K562 (cell line): ENCODE results near the gene FLT1. TPM values are rescaled to one million over a fixed set of nuclear protein-coding genes. Genes with fewer than 3 reads are reported as not detected.

Source experiments
- ATAC-seq: fragments of 200-7000 bp; cut with Tn5 transposase; 3 replicates; pipeline ENCODE4 v1.9.1; 2020; ENCODE audit warnings: moderate library complexity
- BruUV-seq: library from RNA; stranded (reverse); fragments of 400-500 nt; replicated peaks from 2 replicates; lab custom pipeline; 2021; lab: Mats Ljungman, UMichigan
- CTCF ChIA-PET: fragments of 300-600 bp; formaldehyde crosslinking; extraction: SDS; loops from one replicate; lab custom pipeline; 2021; ENCODE audit warnings: low intra/inter-chr PET ratio; lab: Yijun Ruan, JAX
- POLR2A ChIA-PET: fragments of 300-600, 350-650 bp; sonication (Branson Sonifier 250); formaldehyde crosslinking; extraction: SDS; loops from one replicate; lab custom pipeline; 2021; ENCODE audit warnings: antibody characterized with exemption, inconsistent platforms; lab: Yijun Ruan, JAX
- DNase-seq, 4 experiments: peaks; one replicate each; pipeline versions ENCODE4 v3.0.0 to v3.0.0-alpha.2; 2011 to 2018; ENCODE audit warnings: low spot score in 3 of 4, mixed read lengths in 3 of 4; ENCODE audit errors: extremely low read depth in 1 of 4
- FAIRE-seq: peaks from 2 replicates; lab custom pipeline; 2011; peaks lifted over from hg19 to GRCh38; lab: Jason Lieb, UNC
- H2AFZ ChIP-seq: 2 replicates; pipeline ENCODE4 v1.6.0; 2011; ENCODE audit warnings: low read depth, low read length, control low read depth, inconsistent platforms
- H3K27ac ChIP-seq: fragments of 200-600 bp; 3 replicates; pipeline ENCODE4 v1.8.0; 2011; ENCODE audit warnings: low read depth, mild to moderate bottlenecking, control low read depth, inconsistent platforms, low read length, moderate library complexity, mixed read lengths; ENCODE audit errors: extremely low read depth
- H3K27me3 ChIP-seq, 2 experiments: fragments of 300-600 bp in 1 of 2; 2 replicates in 1 of 2; 3 replicates in 1 of 2; pipeline versions ENCODE4 v1.6.0 to v1.8.0; 2011; ENCODE audit warnings: inconsistent platforms in 2 of 2, low read length in 2 of 2, mild to moderate bottlenecking in 1 of 2, mixed read lengths in 1 of 2, moderate library complexity in 1 of 2; ENCODE audit not compliant: control insufficient read depth in 2 of 2, insufficient read depth in 2 of 2
- H3K36me3 ChIP-seq: fragments of 300-600 bp; 3 replicates; pipeline ENCODE4 v1.8.0; 2011; ENCODE audit warnings: mild to moderate bottlenecking, low read length, inconsistent platforms; ENCODE audit not compliant: control insufficient read depth, insufficient read depth
- H3K4me1 ChIP-seq, 2 experiments: fragments of 200-600 bp in 1 of 2; replicated peaks in 1 of 2; 2 replicates in 1 of 2; 3 replicates in 1 of 2; pipeline versions ENCODE4 v1.5.1 to v1.8.0; 2011; ENCODE audit warnings: inconsistent platforms in 2 of 2, low read length in 2 of 2, mild to moderate bottlenecking in 1 of 2, mixed read lengths in 1 of 2, moderate library complexity in 1 of 2; ENCODE audit not compliant: control insufficient read depth in 2 of 2, insufficient read depth in 2 of 2
- H3K4me2 ChIP-seq: 2 replicates; pipeline ENCODE4 v1.6.1; 2011; ENCODE audit warnings: low read length, control low read depth, inconsistent platforms, mixed read lengths; ENCODE audit not compliant: insufficient read depth
- H3K4me3 ChIP-seq: fragments of 200-600 bp; sonication (generic), shearing (Covaris generic); 2 replicates; pipeline ENCODE4 v1.5.1; 2016; ENCODE audit warnings: control low read depth, inconsistent platforms
- H3K79me2 ChIP-seq: fragments of 200-600 bp; 3 replicates; pipeline ENCODE4 v1.8.0; 2011; ENCODE audit warnings: low read length, inconsistent platforms; ENCODE audit not compliant: control insufficient read depth, insufficient read depth
- H3K9ac ChIP-seq, 2 experiments: 2 replicates each; pipeline versions ENCODE4 v1.6.0 to v1.6.1; 2011; ENCODE audit warnings: low read depth in 2 of 2, low read length in 2 of 2, control low read depth in 1 of 2, inconsistent platforms in 1 of 2, mild to moderate bottlenecking in 1 of 2, mixed read lengths in 1 of 2; ENCODE audit not compliant: insufficient read depth in 1 of 2
- H3K9me1 ChIP-seq: one replicate; pipeline ENCODE4 v1.6.0; 2011; ENCODE audit warnings: inconsistent platforms, mild to moderate bottlenecking, low read length, moderate library complexity; ENCODE audit not compliant: control insufficient read depth, insufficient read depth
- H3K9me3 ChIP-seq: replicated peaks from 2 replicates; pipeline ENCODE4 v1.5.1; 2011; ENCODE audit warnings: low read depth, low read length, inconsistent platforms; ENCODE audit not compliant: control insufficient read depth, insufficient read depth
- H4K20me1 ChIP-seq: replicated peaks from 2 replicates; pipeline ENCODE4 v1.6.1; 2011; ENCODE audit warnings: low read length, inconsistent platforms, mixed read lengths; ENCODE audit not compliant: control insufficient read depth, insufficient read depth
- NR2C1 ChIP-seq, 2 experiments: fragments of 450-650 bp; IDR thresholded peaks; 2 replicates each; pipeline ENCODE4 v1.6.1; 2017; ENCODE audit warnings: mild to moderate bottlenecking in 2 of 2, antibody characterized with exemption in 1 of 2, inconsistent platforms in 1 of 2, missing compliant biosample characterization in 1 of 2, missing genetic modification characterization in 1 of 2
- SNIP1 ChIP-seq: fragments of 450-650 bp; IDR thresholded peaks from 2 replicates; pipeline ENCODE4 v1.7.1; 2017; ENCODE audit warnings: low read depth, mild to moderate bottlenecking
- TRIM24 ChIP-seq, 2 experiments: fragments of 450-650 bp; IDR thresholded peaks; 2 replicates each; pipeline ENCODE4 v1.6.1; 2016
- ZNF224 ChIP-seq: sonication (generic); formaldehyde crosslinking; IDR thresholded peaks from 2 replicates; pipeline ENCODE4 v1.8.0; 2022; ENCODE audit warnings: mild to moderate bottlenecking, missing genetic modification reagents
- ZNF586 ChIP-seq: fragments of 450-650 bp; formaldehyde crosslinking; conservative IDR thresholded peaks from 2 replicates; pipeline ENCODE4 v1.4.0; 2020; ENCODE audit warnings: mild to moderate bottlenecking, moderate library complexity
- WGBS: fragments of 100-300 bp; shearing (Covaris generic); methylation state at CpG from one replicate; pipeline ENCODE4 v1.1.6; 2016; ENCODE audit warnings: low coverage, mixed read lengths; ENCODE audit not compliant: insufficient coverage; ENCODE audit errors: missing lambda C conversion rate; 5-methylcytosine and 5-hydroxymethylcytosine counted together
- in situ Hi-C: fragments of 300-500 bp; cut with MboI; formaldehyde crosslinking; loops from 4 replicates; pipeline ENCODE4 v1.15.0; 2018; ENCODE audit warnings: inconsistent platforms, mixed read lengths
- intact Hi-C: fragments of 100-400 bp; cut with micrococcal nuclease; formaldehyde crosslinking; loops from 2 replicates; pipeline ENCODE4 v1.14.2; 2022
- polyA plus RNA-seq, 8 experiments: library from polyadenylated mRNA; depleted of rRNA in 4 of 8; stranded (reverse) in 5 of 8; unstranded in 3 of 8; fragments of >200 nt; fragmentation: Nextera tagmentation in 2 of 8; fragmentation: Illumina TruSeq in 1 of 8; extraction: Ambion mirVana in 2 of 8; extraction: Trizol in 1 of 8; gene quantifications; 2 replicates each; pipeline versions ENCODE4 v1.2.1 to v1.2.3, GENCODE V29; 2011 to 2014; ENCODE audit warnings: inconsistent platforms in 1 of 8, missing spikeins in 1 of 8
- total RNA-seq, 7 experiments: library from RNA; depleted of rRNA in 6 of 7; stranded (reverse); fragments of >200 nt in 6 of 7; fragmentation: Illumina TruSeq in 2 of 7; extraction: Trizol in 2 of 7; gene quantifications; 2 replicates each; pipeline versions ENCODE4 v1.2.1 to v1.2.3, GENCODE V29; 2011 to 2021; ENCODE audit warnings: low replicate concordance in 1 of 7
- TF ChIP-seq, protein P1 (sequence below): sonication (generic); formaldehyde crosslinking; IDR thresholded peaks from 2 replicates; pipeline ENCODE4 v1.8.1; 2022; ENCODE audit warnings: missing genetic modification reagents

The FLT1 gene
- total and polyA plus RNA-seq, 9 of the 15 experiments (the other 6 are each of a cell fraction or from before 2014, with no cell fraction given): 0.01 to 2.0 (median 0.22) TPM

DNA sequence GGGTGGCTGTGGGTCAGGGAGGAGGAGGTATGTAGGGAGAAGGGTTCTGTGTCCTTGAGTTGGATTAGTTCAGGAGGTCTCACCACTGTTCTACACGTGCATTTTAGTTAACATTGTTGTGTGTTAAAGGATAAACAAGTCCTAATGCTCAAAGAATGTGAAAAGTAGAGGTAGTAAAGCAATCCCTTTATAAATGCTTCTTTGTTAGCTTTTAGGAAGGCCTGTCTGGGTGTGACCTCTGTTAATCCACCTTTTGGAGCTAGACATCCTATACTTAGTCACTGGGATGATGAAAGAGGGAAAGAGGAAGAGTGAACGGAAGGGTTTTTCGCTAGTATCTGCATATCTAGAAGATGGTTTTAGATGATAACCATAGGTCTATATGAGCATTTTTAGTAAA lies 42.2 kb upstream of the FLT1 start:
- no peak for DNase-seq
- no peak overlapping the region for H3K27ac ChIP-seq
- WGBS: 26% methylated on average over 2 of the region's 3 CpGs
- no peaks in the 10 kb centered on the region for H3K9me1 ChIP-seq
- H3K4me1 ChIP-seq: peaks cover 0 to 10% of the 10 kb centered on the region in 2 experiments; a peak in 4 of 5 replicates
- H2AFZ ChIP-seq: no peak overlapping the region
- ChIA-PET POLR2A (no interaction called here), CTCF (no interaction called here)
- no peaks in the 10 kb centered on the region for H4K20me1 ChIP-seq
- no peak overlapping the region for H3K4me3 ChIP-seq
- no peak overlapping the region for H3K4me2 ChIP-seq
- H3K36me3 ChIP-seq: no peaks in the 10 kb centered on the region
- no peak for ATAC-seq
- intact Hi-C loops: no loop called here
- no peak for FAIRE-seq
- H3K9ac ChIP-seq: no peak overlapping the region
- in situ Hi-C loops: no loop called here
- no TSS peak for BruUV-seq
- no peak for TF ChIP-seq NR2C1 (IDR thresholded peaks at IDR 0.05)
- no peak for TF ChIP-seq NR2C1 (tag; IDR thresholded peaks at IDR 0.05)
- TF ChIP-seq ZNF224 (CRISPR knock-in tag): no peak
- TF ChIP-seq SNIP1: no peak
- TF ChIP-seq TRIM24 (IDR thresholded peaks at IDR 0.05): peak in 1 of 2 experiments; percentile 42; a peak in 1 of 4 replicates
- no peak for TF ChIP-seq ZNF586 (CRISPR knock-in tag)
- TF ChIP-seq, protein P1, sequence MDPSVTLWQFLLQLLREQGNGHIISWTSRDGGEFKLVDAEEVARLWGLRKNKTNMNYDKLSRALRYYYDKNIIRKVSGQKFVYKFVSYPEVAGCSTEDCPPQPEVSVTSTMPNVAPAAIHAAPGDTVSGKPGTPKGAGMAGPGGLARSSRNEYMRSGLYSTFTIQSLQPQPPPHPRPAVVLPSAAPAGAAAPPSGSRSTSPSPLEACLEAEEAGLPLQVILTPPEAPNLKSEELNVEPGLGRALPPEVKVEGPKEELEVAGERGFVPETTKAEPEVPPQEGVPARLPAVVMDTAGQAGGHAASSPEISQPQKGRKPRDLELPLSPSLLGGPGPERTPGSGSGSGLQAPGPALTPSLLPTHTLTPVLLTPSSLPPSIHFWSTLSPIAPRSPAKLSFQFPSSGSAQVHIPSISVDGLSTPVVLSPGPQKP (CRISPR knock-in tag): no peak
- H3K9me3 ChIP-seq: peaks cover 26% of the 10 kb centered on the region
- H3K79me2 ChIP-seq: no peaks in the 10 kb centered on the region
- no peaks in the 10 kb centered on the region for H3K27me3 ChIP-seq
